ENCODE results near the gene ADGRF3. TPM values are rescaled to one million over a fixed set of nuclear protein-coding genes. Genes with fewer than 3 reads are reported as not detected.

Gene ADGRF3
- total and polyA plus RNA-seq, 2 of the 8 experiments (the other 6 are each of a cell fraction or from before 2014, with no cell fraction given) = 0.54 to 0.69 TPM

DNA sequence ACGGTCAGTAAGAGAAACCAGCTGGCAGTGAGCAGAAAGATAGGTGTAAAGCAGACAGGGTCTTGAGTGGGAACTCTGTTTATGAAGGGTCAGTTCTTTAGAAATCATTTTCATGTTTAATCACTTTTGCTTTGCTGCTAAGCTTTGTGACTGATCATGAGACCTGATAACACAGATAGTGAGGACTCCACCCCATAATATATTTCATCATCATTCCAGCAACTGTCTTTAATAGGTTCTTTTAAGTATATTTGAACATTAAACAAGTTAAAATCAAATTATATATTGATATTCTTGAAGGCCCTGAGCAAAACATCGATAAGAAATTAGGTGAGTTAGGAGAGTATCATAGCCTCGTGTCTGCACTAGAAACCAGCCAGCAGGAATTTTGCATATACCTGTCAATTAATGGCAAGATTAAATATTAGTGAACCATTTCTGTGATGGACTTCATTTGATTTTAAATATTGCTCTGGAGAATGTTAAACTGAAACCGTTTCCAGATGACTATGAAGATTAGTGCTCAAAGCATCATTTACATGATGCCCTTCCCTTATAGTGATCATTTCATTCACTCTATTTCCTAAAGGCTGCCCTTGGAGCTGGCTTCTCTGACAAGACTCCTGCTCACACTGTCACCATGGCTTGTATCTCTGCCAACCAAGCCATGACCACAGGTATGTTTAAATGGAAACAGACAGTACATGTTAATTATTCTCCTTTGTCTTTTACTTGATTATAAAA lies 69.9 kb downstream of the ADGRF3 start (continued):
- no peak for TF ChIP-seq FOSL1 (IDR thresholded peaks at IDR 0.05; ENCODE audit: insufficient read depth, low read depth, low read length)
- no peak for TF ChIP-seq TAF1 (IDR thresholded peaks at IDR 0.05; ENCODE audit: low read depth, low read length)
- TF ChIP-seq BCL11A (IDR thresholded peaks at IDR 0.05; ENCODE audit: low read depth in 2 of 2, low read length in 2 of 2) = no peak
